CD4-positive, alpha-beta T cell treated with Interleukin-6 at 100 ng/mL for 8 hours (primary cell): ENCODE data around the gene SMIM11.
"Not testable (repeated sequence)": the region's sequence is repeated elsewhere in the genome, so short reads cannot be mapped to it uniquely, and the experiment has no call there.

Source experiments
- DNase-seq: peaks from one replicate; pipeline ENCODE4 v3.0.0-alpha.2; 2020; ENCODE audit warnings: mixed read lengths, low spot score

The SMIM11 gene

GRCh38 chr21:34374940-34375618 is at the start of gene SMIM11:
SMIM11 (plus strand) TSS chr21:34375507; CDS start chr21:34379505, 3,998 bp downstream.
- not testable (repeated sequence) for DNase-seq

GRCh38 chr21:34330055-34330454 is 45.3 kb upstream of the SMIM11 start:
- no peak for DNase-seq

- no peak for DNase-seq
Observed at GRCh38 chr21:34331726-34332125, 43.6 kb upstream of the SMIM11 start.

- DNase-seq = no peak
Observed at GRCh38 chr21:34332347-34332746, 43.0 kb upstream of the SMIM11 start.

- no peak for DNase-seq
Observed at GRCh38 chr21:34333121-34333739, 42.1 kb upstream of the SMIM11 start.

- no peak for DNase-seq
Observed at GRCh38 chr21:34335316-34335715, 40.0 kb upstream of the SMIM11 start.

GRCh38 chr21:34336245-34336644 is 39.1 kb upstream of the SMIM11 start:
- DNase-seq = no peak

GRCh38 chr21:34336756-34337391 is 38.4 kb upstream of the SMIM11 start:
- DNase-seq = no peak

- no peak for DNase-seq
Observed at GRCh38 chr21:34337741-34338140, 37.6 kb upstream of the SMIM11 start.

GRCh38 chr21:34338226-34338625 is 37.1 kb upstream of the SMIM11 start:
- DNase-seq = no peak

- no peak for DNase-seq
Observed at GRCh38 chr21:34340061-34340460, 35.2 kb upstream of the SMIM11 start.

- DNase-seq = no peak
Observed at GRCh38 chr21:34342476-34342875, 32.8 kb upstream of the SMIM11 start.

- no peak for DNase-seq
Observed at GRCh38 chr21:34343347-34343746, 32.0 kb upstream of the SMIM11 start.

- DNase-seq = no peak
Observed at GRCh38 chr21:34343838-34344381, 31.4 kb upstream of the SMIM11 start.

GRCh38 chr21:34344584-34344983 is 30.7 kb upstream of the SMIM11 start:
- DNase-seq = no peak

GRCh38 chr21:34345091-34345871 is 30.0 kb upstream of the SMIM11 start:
- DNase-seq = no peak

- no peak for DNase-seq
Observed at GRCh38 chr21:34345892-34346291, 29.4 kb upstream of the SMIM11 start.

- DNase-seq = no peak
Observed at GRCh38 chr21:34348890-34349519, 26.3 kb upstream of the SMIM11 start.

GRCh38 chr21:34351786-34352241 is 23.5 kb upstream of the SMIM11 start:
- peak; percentile 17 for DNase-seq

- DNase-seq = no peak
Observed at GRCh38 chr21:34352556-34352955, 22.8 kb upstream of the SMIM11 start.

GRCh38 chr21:34353182-34353581 is 22.1 kb upstream of the SMIM11 start:
- DNase-seq = no peak

GRCh38 chr21:34354836-34355235 is 20.5 kb upstream of the SMIM11 start:
- no peak for DNase-seq
